Measurements from ENCODE around the gene SLC5A10. TPM values are rescaled to one million over a fixed set of nuclear protein-coding genes. Genes with fewer than 3 reads are reported as not detected.

The SLC5A10 gene
- total RNA-seq, 1 donor from 2014 or later: 0.14 TPM

GRCh38 chr17:18962494-18962815, 10.5 kb downstream of the SLC5A10 start:
- Histone ChIP-seq H2AFZ (ENCODE audit: low read depth, low read length) (peak overlapping the region; percentile 23), H3K9ac (ENCODE audit: low read length) (peak overlapping the region; percentile 45), H3K9me3 (ENCODE audit: insufficient read depth, low read depth, low read length) (no peaks in the 10 kb centered on the region), H3K27me3 (ENCODE audit: insufficient read depth, low read length) (no peaks in the 10 kb centered on the region), H4K20me1 (ENCODE audit: insufficient read depth, low read length) (no peaks in the 10 kb centered on the region), H3K4me1 (ENCODE audit: insufficient read depth, low read length) (peaks cover 29% of the 10 kb centered on the region), H3K27ac (ENCODE audit: low read depth, low read length) (no peak overlapping the region), H3K4me2 (ENCODE audit: low read length) (peak overlapping the region; percentile 16), H3K36me3 (ENCODE audit: insufficient read depth, low read length) (no peaks in the 10 kb centered on the region), H3K4me3 (ENCODE audit: insufficient read depth, low read depth, low read length) (no peak overlapping the region), H3K79me2 (ENCODE audit: insufficient read depth, low read length) (no peaks in the 10 kb centered on the region)
- H3K27ac Mint-ChIP-seq (ENCODE audit: unreplicated experiment): no peak overlapping the region
- H3K27me3 Mint-ChIP-seq (ENCODE audit: low read depth, unreplicated experiment): peaks cover 7% of the 10 kb centered on the region
- FAIRE-seq: no peak
- no peaks in the 10 kb centered on the region for H3K9me3 Mint-ChIP-seq (ENCODE audit: unreplicated experiment)
- TF ChIP-seq, protein P1, sequence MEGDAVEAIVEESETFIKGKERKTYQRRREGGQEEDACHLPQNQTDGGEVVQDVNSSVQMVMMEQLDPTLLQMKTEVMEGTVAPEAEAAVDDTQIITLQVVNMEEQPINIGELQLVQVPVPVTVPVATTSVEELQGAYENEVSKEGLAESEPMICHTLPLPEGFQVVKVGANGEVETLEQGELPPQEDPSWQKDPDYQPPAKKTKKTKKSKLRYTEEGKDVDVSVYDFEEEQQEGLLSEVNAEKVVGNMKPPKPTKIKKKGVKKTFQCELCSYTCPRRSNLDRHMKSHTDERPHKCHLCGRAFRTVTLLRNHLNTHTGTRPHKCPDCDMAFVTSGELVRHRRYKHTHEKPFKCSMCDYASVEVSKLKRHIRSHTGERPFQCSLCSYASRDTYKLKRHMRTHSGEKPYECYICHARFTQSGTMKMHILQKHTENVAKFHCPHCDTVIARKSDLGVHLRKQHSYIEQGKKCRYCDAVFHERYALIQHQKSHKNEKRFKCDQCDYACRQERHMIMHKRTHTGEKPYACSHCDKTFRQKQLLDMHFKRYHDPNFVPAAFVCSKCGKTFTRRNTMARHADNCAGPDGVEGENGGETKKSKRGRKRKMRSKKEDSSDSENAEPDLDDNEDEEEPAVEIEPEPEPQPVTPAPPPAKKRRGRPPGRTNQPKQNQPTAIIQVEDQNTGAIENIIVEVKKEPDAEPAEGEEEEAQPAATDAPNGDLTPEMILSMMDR (IDR thresholded peaks at IDR 0.05; ENCODE audit: insufficient read depth, low read depth, low read length): no peak
- TF ChIP-seq EZH2 (IDR thresholded peaks at IDR 0.05; ENCODE audit: insufficient read depth, low read length): no peak
- peaks cover 14% of the 10 kb centered on the region for H3K4me1 Mint-ChIP-seq (ENCODE audit: low read depth, unreplicated experiment)
- no peaks in the 10 kb centered on the region for H3K36me3 Mint-ChIP-seq (ENCODE audit: low read depth, unreplicated experiment)
- no peak for DNase-seq (ENCODE audit: low read depth)
- no peak overlapping the region for H3K4me3 Mint-ChIP-seq (ENCODE audit: unreplicated experiment)

- no peaks in the 10 kb centered on the region for H4K20me1 ChIP-seq (ENCODE audit: insufficient read depth, low read length)
- H3K27me3 Mint-ChIP-seq (ENCODE audit: low read depth, unreplicated experiment): peaks cover 7% of the 10 kb centered on the region
- H3K4me3 ChIP-seq (ENCODE audit: insufficient read depth, low read depth, low read length): no peak overlapping the region
- peaks cover 14% of the 10 kb centered on the region for H3K4me1 Mint-ChIP-seq (ENCODE audit: low read depth, unreplicated experiment)
- H3K4me1 ChIP-seq (ENCODE audit: insufficient read depth, low read length): peaks cover 31% of the 10 kb centered on the region
- no peaks in the 10 kb centered on the region for H3K9me3 ChIP-seq (ENCODE audit: insufficient read depth, low read depth, low read length)
- TF ChIP-seq EZH2 (IDR thresholded peaks at IDR 0.05; ENCODE audit: insufficient read depth, low read length): no peak
- TF ChIP-seq, protein P1 (IDR thresholded peaks at IDR 0.05; ENCODE audit: insufficient read depth, low read depth, low read length): no peak
- H3K36me3 ChIP-seq (ENCODE audit: insufficient read depth, low read length): no peaks in the 10 kb centered on the region
- H3K79me2 ChIP-seq (ENCODE audit: insufficient read depth, low read length): no peaks in the 10 kb centered on the region
- H3K36me3 Mint-ChIP-seq (ENCODE audit: low read depth, unreplicated experiment): no peaks in the 10 kb centered on the region
- H3K4me2 ChIP-seq (ENCODE audit: low read length): no peak overlapping the region
- no peak overlapping the region for H2AFZ ChIP-seq (ENCODE audit: low read depth, low read length)
- H3K9ac ChIP-seq (ENCODE audit: low read length): no peak overlapping the region
- FAIRE-seq: no peak
- H3K27ac ChIP-seq (ENCODE audit: low read depth, low read length): no peak overlapping the region
- H3K27me3 ChIP-seq (ENCODE audit: insufficient read depth, low read length): no peaks in the 10 kb centered on the region
- peak overlapping the region; percentile 34 for H3K27ac Mint-ChIP-seq (ENCODE audit: unreplicated experiment)
- DNase-seq (ENCODE audit: low read depth): no peak
- H3K9me3 Mint-ChIP-seq (ENCODE audit: unreplicated experiment): no peaks in the 10 kb centered on the region
- H3K4me3 Mint-ChIP-seq (ENCODE audit: unreplicated experiment): peak overlapping the region; percentile 45
Observed at GRCh38 chr17:18963126-18964017, 11.4 kb downstream of the SLC5A10 start.

GRCh38 chr17:18964018-18964351, 12.0 kb downstream of the SLC5A10 start:
- no peak for DNase-seq (ENCODE audit: low read depth)
- TF ChIP-seq, protein P1 (IDR thresholded peaks at IDR 0.05; ENCODE audit: insufficient read depth, low read depth, low read length): no peak
- no peak for TF ChIP-seq EZH2 (IDR thresholded peaks at IDR 0.05; ENCODE audit: insufficient read depth, low read length)
- Histone ChIP-seq H3K27ac (ENCODE audit: low read depth, low read length) (no peak overlapping the region), H3K4me3 (ENCODE audit: insufficient read depth, low read depth, low read length) (no peak overlapping the region), H3K4me1 (ENCODE audit: insufficient read depth, low read length) (peaks cover 31% of the 10 kb centered on the region), H2AFZ (ENCODE audit: low read depth, low read length) (no peak overlapping the region), H3K79me2 (ENCODE audit: insufficient read depth, low read length) (no peaks in the 10 kb centered on the region), H3K27me3 (ENCODE audit: insufficient read depth, low read length) (no peaks in the 10 kb centered on the region), H3K36me3 (ENCODE audit: insufficient read depth, low read length) (no peaks in the 10 kb centered on the region), H3K9me3 (ENCODE audit: insufficient read depth, low read depth, low read length) (no peaks in the 10 kb centered on the region), H3K9ac (ENCODE audit: low read length) (no peak overlapping the region), H4K20me1 (ENCODE audit: insufficient read depth, low read length) (no peaks in the 10 kb centered on the region), H3K4me2 (ENCODE audit: low read length) (no peak overlapping the region)
- Mint-ChIP-seq H3K4me3 (ENCODE audit: unreplicated experiment) (no peak overlapping the region), H3K27ac (ENCODE audit: unreplicated experiment) (no peak overlapping the region), H3K9me3 (ENCODE audit: unreplicated experiment) (no peaks in the 10 kb centered on the region), H3K4me1 (ENCODE audit: low read depth, unreplicated experiment) (peaks cover 14% of the 10 kb centered on the region), H3K27me3 (ENCODE audit: low read depth, unreplicated experiment) (peaks cover 7% of the 10 kb centered on the region), H3K36me3 (ENCODE audit: low read depth, unreplicated experiment) (no peaks in the 10 kb centered on the region)
- FAIRE-seq: no peak
